Sigmoid colon (tissue), 4 donors: ENCODE data around the gene COL23A1.

Experiments used
- CTCF ChIP-seq, 4 experiments: fragments of 450-650 bp in 3 of 4; fragments of 200-600 bp in 1 of 4; IDR thresholded peaks; one replicate each; pipeline ENCODE4 v1.5.1; 2016 to 2019; ENCODE audit warnings: antibody characterized with exemption in 4 of 4, mild to moderate bottlenecking in 3 of 4, moderate library complexity in 2 of 4
- EP300 ChIP-seq, 4 donors: sonication (generic); formaldehyde crosslinking; IDR thresholded peaks; one replicate each; pipeline ENCODE4 v1.6.1; 2017; ENCODE audit warnings: antibody characterized with exemption in 4 of 4
- POLR2A ChIP-seq, 2 donors: fragments of 450-650 bp; IDR thresholded peaks; one replicate each; pipeline ENCODE4 v1.6.1; 2016; ENCODE audit warnings: antibody characterized with exemption in 2 of 2, mild to moderate bottlenecking in 2 of 2, moderate library complexity in 2 of 2
- POLR2AphosphoS5 ChIP-seq, 4 donors: sonication (generic); formaldehyde crosslinking; IDR thresholded peaks; one replicate each; pipeline ENCODE4 v1.6.1; 2017; ENCODE audit warnings: antibody characterized with exemption in 4 of 4

GRCh38 chr5:178236679-178237078 lies 353.5 kb downstream of the COL23A1 start:
- no peak for TF ChIP-seq CTCF (IDR thresholded peaks at IDR 0.05)
- no peak for TF ChIP-seq POLR2AphosphoS5 (IDR thresholded peaks at IDR 0.05)
- TF ChIP-seq POLR2A (IDR thresholded peaks at IDR 0.05) = no peak
- TF ChIP-seq EP300 (IDR thresholded peaks at IDR 0.05) = no peak
